ENCODE results near the gene AP2B1.

Gene AP2B1

GRCh38 chr17:35729405-35729833, 142.3 kb downstream of the AP2B1 start:
- H3K79me2 ChIP-seq (ENCODE audit: control insufficient read depth, low read length): no peaks in the 10 kb centered on the region
- H3K36me3 ChIP-seq (ENCODE audit: control insufficient read depth, low read length): peaks cover 3% of the 10 kb centered on the region; the same call in 1 of the 2 replicates
- TF ChIP-seq CTCF (IDR thresholded peaks at IDR 0.05; ENCODE audit: low read depth, low read length, poor library complexity, severe bottlenecking): no peak
- no peak for TF ChIP-seq EZH2phosphoT487 (IDR thresholded peaks at IDR 0.05; ENCODE audit: borderline replicate concordance, low read length)
- H3K27ac ChIP-seq (ENCODE audit: low read depth, low read length): no peak overlapping the region
- no peak overlapping the region for H3K4me3 ChIP-seq (ENCODE audit: low read length)
- no peaks in the 10 kb centered on the region for H3K9me2 ChIP-seq (replicated peaks; ENCODE audit: control insufficient read depth, low read length)
- no peaks in the 10 kb centered on the region for H4K20me1 ChIP-seq (ENCODE audit: control insufficient read depth, insufficient read depth, low read depth, low read length)
- peaks cover 23% of the 10 kb centered on the region for H3K27me3 ChIP-seq (ENCODE audit: control insufficient read depth, low read length)
- no peaks in the 10 kb centered on the region for H3K9me3 ChIP-seq (ENCODE audit: control insufficient read depth, insufficient read depth, low read length)
- H3K4me1 ChIP-seq (ENCODE audit: control insufficient read depth, low read length): peaks cover 12% of the 10 kb centered on the region
- no peaks in the 10 kb centered on the region for H3F3A ChIP-seq (ENCODE audit: control insufficient read depth, insufficient read depth)
- H3K4me2 ChIP-seq (ENCODE audit: low read length): no peak overlapping the region

DNA sequence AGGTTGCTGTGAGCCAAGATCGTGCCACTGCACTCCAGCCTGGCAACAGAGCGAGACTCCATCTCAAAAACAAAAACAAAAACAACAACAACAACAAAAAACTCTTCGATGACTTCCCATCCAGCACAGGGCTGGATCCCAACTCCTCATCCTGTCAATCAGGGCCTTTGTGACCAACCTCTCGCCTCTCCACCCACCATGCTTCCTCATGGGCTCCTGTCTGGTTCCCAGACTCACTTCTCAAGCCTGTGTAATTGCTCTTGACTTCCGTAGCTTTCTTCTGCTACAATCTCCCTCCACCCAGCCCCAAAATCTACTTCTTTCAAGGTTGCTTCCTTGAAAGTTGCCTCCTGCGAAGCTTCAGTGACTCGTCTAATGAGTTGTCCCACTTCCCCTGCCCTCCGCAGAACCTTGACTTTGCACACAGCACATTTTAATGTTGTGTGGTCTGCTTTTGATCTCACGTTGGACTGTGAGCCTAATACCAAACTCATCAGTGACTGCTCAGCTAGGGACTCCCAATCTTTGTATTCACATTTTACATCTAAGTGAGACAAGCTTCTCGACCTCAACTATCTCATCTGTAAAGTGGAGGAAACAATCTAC, 143.4 kb downstream of the AP2B1 start:
- Histone ChIP-seq H3K4me3 (ENCODE audit: low read length) (no peak overlapping the region), H4K20me1 (ENCODE audit: control insufficient read depth, insufficient read depth, low read depth, low read length) (no peaks in the 10 kb centered on the region), H3K4me2 (ENCODE audit: low read length) (no peak overlapping the region), H3K9me3 (ENCODE audit: control insufficient read depth, insufficient read depth, low read length) (no peaks in the 10 kb centered on the region), H3K9me2 (replicated peaks; ENCODE audit: control insufficient read depth, low read length) (no peaks in the 10 kb centered on the region), H3K4me1 (ENCODE audit: control insufficient read depth, low read length) (peaks cover 12% of the 10 kb centered on the region), H3K36me3 (ENCODE audit: control insufficient read depth, low read length) (no peaks in the 10 kb centered on the region), H3K79me2 (ENCODE audit: control insufficient read depth, low read length) (no peaks in the 10 kb centered on the region), H3F3A (ENCODE audit: control insufficient read depth, insufficient read depth) (no peaks in the 10 kb centered on the region), H3K27ac (ENCODE audit: low read depth, low read length) (no peak overlapping the region), H3K27me3 (ENCODE audit: control insufficient read depth, low read length) (peaks cover 23% of the 10 kb centered on the region)
- TF ChIP-seq EZH2phosphoT487 (IDR thresholded peaks at IDR 0.05; ENCODE audit: borderline replicate concordance, low read length): no peak
- TF ChIP-seq CTCF (IDR thresholded peaks at IDR 0.05; ENCODE audit: low read depth, low read length, poor library complexity, severe bottlenecking): no peak

GRCh38 chr17:35731239-35731916, 144.3 kb downstream of the AP2B1 start, which contains the start of gene RASL10B:
RASL10B (plus strand) TSS chr17:35731639; CDS start chr17:35735185, 3,546 bp downstream.
- H3K36me3 ChIP-seq (ENCODE audit: control insufficient read depth, low read length): no peaks in the 10 kb centered on the region
- no peak within 1 kb of the TSS for H3K27ac ChIP-seq (ENCODE audit: low read depth, low read length)
- no peaks in the 10 kb centered on the region for H3F3A ChIP-seq (ENCODE audit: control insufficient read depth, insufficient read depth)
- no peaks in the 10 kb centered on the region for H3K79me2 ChIP-seq (ENCODE audit: control insufficient read depth, low read length)
- no peak within 1 kb of the TSS for H3K4me3 ChIP-seq (ENCODE audit: low read length)
- no peaks in the 10 kb centered on the region for H3K9me3 ChIP-seq (ENCODE audit: control insufficient read depth, insufficient read depth, low read length)
- TF ChIP-seq CTCF (IDR thresholded peaks at IDR 0.05; ENCODE audit: low read depth, low read length, poor library complexity, severe bottlenecking): no peak
- TF ChIP-seq EZH2phosphoT487 (IDR thresholded peaks at IDR 0.05; ENCODE audit: borderline replicate concordance, low read length): no peak
- H3K4me2 ChIP-seq (ENCODE audit: low read length): peak within 1 kb of the TSS; percentile 19; the same call in 1 of the 2 replicates
- H3K4me1 ChIP-seq (ENCODE audit: control insufficient read depth, low read length): peaks cover 10% of the 10 kb centered on the region
- no peaks in the 10 kb centered on the region for H3K9me2 ChIP-seq (replicated peaks; ENCODE audit: control insufficient read depth, low read length)
- no peaks in the 10 kb centered on the region for H4K20me1 ChIP-seq (ENCODE audit: control insufficient read depth, insufficient read depth, low read depth, low read length)
- H3K27me3 ChIP-seq (ENCODE audit: control insufficient read depth, low read length): peaks cover 23% of the 10 kb centered on the region

All from DOHH2 (cell line).